SU-DHL-6 (cell line): ENCODE measurements around the gene MYMX.

Experiments used
- H2AFZ ChIP-seq: fragments of 200-600 bp; sonication (generic); 2 replicates; pipeline ENCODE4 v1.6.1; 2014; ENCODE audit warnings: low read depth, mild to moderate bottlenecking, moderate library complexity, mixed read lengths, antibody characterized with exemption, low read length; ENCODE audit not compliant: severe bottlenecking
- H3F3A ChIP-seq: fragments of 200-600 bp; shearing (Covaris generic); 2 replicates; pipeline ENCODE4 v1.6.0; 2016; ENCODE audit warnings: antibody characterized with exemption, mild to moderate bottlenecking; ENCODE audit not compliant: insufficient read depth
- H3K27ac ChIP-seq: fragments of 200-600 bp; sonication (generic); 2 replicates; pipeline ENCODE4 v1.5.1; 2016; ENCODE audit warnings: low read depth, mild to moderate bottlenecking, low read length, moderate library complexity, mixed read lengths
- H3K27me3 ChIP-seq: fragments of 200-600 bp; sonication (generic), shearing (Covaris generic); 2 replicates; pipeline ENCODE4 v1.6.0; 2014; ENCODE audit warnings: mild to moderate bottlenecking, low read length
- H3K36me3 ChIP-seq: fragments of 200-600 bp; sonication (generic); 2 replicates; pipeline ENCODE4 v1.6.1; 2014; ENCODE audit warnings: mild to moderate bottlenecking, low read length, mixed read lengths
- H3K4me2 ChIP-seq: fragments of 300-600, 200-600 bp; shearing (Covaris generic), sonication (generic); 2 replicates; pipeline ENCODE4 v1.6.0; 2014; ENCODE audit warnings: low read length, low read depth, mild to moderate bottlenecking; ENCODE audit not compliant: poor library complexity, severe bottlenecking
- H3K4me3 ChIP-seq: fragments of 200-600 bp; sonication (generic); 2 replicates; pipeline ENCODE4 v1.5.1; 2014; ENCODE audit warnings: antibody characterized with exemption, low read length, mild to moderate bottlenecking, mixed read lengths; ENCODE audit not compliant: insufficient read depth, poor library complexity, severe bottlenecking
- H3K79me2 ChIP-seq: fragments of 200-600 bp; sonication (generic); 2 replicates; pipeline ENCODE4 v1.6.1; 2014; ENCODE audit warnings: mild to moderate bottlenecking, low read length, moderate library complexity; ENCODE audit not compliant: insufficient read depth
- H3K9ac ChIP-seq: fragments of 200-600 bp; sonication (generic); 2 replicates; pipeline ENCODE4 v1.7.0; 2014; ENCODE audit warnings: mild to moderate bottlenecking, low read length
- H3K9me2 ChIP-seq: fragments of 200-600 bp; sonication (generic); replicated peaks from 2 replicates; pipeline ENCODE4 v1.6.1; 2014; ENCODE audit warnings: low read length; ENCODE audit not compliant: insufficient read depth
- H3K9me3 ChIP-seq: fragments of 200-600 bp; sonication (generic); 2 replicates; pipeline ENCODE4 v1.6.1; 2014; ENCODE audit warnings: low read length, mixed read lengths; ENCODE audit not compliant: insufficient read depth
- H4K20me1 ChIP-seq: fragments of 200-600 bp; sonication (generic); 2 replicates; pipeline ENCODE4 v1.6.1; 2014; ENCODE audit warnings: low read depth, mild to moderate bottlenecking, antibody characterized with exemption, low read length, moderate library complexity, mixed read lengths
- EZH2phosphoT487 ChIP-seq: fragments of 200-600 bp; sonication (generic), shearing (Covaris generic); conservative IDR thresholded peaks from 2 replicates; pipeline ENCODE4 v1.6.1; 2018; ENCODE audit warnings: mild to moderate bottlenecking, antibody characterized with exemption, low read length, moderate library complexity, mixed read lengths
- TF ChIP-seq, protein P1 (sequence below): fragments of 200-600 bp; sonication (generic); IDR thresholded peaks from one replicate; pipeline ENCODE4 v1.5.1; 2017; ENCODE audit warnings: antibody characterized with exemption, mild to moderate bottlenecking, low read length, moderate library complexity; ENCODE audit not compliant: insufficient read depth, poor library complexity, severe bottlenecking

MYMX gene

DNA sequence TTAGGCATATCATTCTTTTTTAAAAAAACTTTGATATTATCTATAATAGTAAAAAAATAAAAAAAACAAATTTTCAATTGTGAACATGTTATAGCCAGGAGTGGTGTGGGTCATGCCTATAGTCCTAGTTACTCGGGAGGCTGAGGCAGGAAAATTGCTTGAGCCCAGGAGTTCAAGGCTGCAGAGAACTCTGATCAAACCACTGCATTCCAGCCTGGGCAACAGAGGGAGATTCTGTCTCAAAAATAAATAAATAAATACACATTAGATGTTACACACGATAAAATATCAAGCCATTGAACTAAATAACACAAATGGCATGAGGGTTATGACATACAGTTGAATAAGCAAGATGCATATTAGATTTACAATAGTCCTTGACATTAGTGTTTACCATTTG is 27.9 kb upstream of the MYMX start:
- no peak overlapping the region for H3K4me2 ChIP-seq
- H3K9ac ChIP-seq: no peak overlapping the region
- no peaks in the 10 kb centered on the region for H3K36me3 ChIP-seq
- no peaks in the 10 kb centered on the region for H3K9me2 ChIP-seq
- no peaks in the 10 kb centered on the region for H3F3A ChIP-seq
- H3K27me3 ChIP-seq: no peaks in the 10 kb centered on the region
- no peak overlapping the region for H3K27ac ChIP-seq
- no peaks in the 10 kb centered on the region for H3K79me2 ChIP-seq
- no peaks in the 10 kb centered on the region for H4K20me1 ChIP-seq
- H3K9me3 ChIP-seq: no peaks in the 10 kb centered on the region
- no peak for TF ChIP-seq EZH2phosphoT487
- TF ChIP-seq, protein P1, sequence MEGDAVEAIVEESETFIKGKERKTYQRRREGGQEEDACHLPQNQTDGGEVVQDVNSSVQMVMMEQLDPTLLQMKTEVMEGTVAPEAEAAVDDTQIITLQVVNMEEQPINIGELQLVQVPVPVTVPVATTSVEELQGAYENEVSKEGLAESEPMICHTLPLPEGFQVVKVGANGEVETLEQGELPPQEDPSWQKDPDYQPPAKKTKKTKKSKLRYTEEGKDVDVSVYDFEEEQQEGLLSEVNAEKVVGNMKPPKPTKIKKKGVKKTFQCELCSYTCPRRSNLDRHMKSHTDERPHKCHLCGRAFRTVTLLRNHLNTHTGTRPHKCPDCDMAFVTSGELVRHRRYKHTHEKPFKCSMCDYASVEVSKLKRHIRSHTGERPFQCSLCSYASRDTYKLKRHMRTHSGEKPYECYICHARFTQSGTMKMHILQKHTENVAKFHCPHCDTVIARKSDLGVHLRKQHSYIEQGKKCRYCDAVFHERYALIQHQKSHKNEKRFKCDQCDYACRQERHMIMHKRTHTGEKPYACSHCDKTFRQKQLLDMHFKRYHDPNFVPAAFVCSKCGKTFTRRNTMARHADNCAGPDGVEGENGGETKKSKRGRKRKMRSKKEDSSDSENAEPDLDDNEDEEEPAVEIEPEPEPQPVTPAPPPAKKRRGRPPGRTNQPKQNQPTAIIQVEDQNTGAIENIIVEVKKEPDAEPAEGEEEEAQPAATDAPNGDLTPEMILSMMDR: no peak
- no peak overlapping the region for H2AFZ ChIP-seq
- H3K4me3 ChIP-seq: no peak overlapping the region

DNA sequence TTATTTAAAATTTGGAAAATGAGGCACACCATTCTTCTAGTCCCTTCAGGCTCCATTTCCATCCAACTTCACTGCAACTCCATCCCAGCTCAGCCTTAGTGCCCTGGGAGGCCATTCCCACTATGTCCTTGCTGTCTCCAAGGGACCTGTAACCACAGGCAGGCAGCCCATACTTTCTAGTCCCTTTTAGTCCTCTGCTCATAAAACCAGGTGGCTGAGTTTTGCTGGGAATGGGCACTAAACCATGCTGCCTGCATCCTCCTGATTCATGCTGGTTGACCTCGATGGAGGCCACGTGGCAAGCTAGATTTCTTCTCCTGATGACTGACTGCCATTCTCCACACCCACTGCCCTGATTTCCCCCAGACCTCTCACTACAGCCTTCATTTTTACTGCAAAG is 27.5 kb upstream of the MYMX start:
- no peak overlapping the region for H2AFZ ChIP-seq

DNA sequence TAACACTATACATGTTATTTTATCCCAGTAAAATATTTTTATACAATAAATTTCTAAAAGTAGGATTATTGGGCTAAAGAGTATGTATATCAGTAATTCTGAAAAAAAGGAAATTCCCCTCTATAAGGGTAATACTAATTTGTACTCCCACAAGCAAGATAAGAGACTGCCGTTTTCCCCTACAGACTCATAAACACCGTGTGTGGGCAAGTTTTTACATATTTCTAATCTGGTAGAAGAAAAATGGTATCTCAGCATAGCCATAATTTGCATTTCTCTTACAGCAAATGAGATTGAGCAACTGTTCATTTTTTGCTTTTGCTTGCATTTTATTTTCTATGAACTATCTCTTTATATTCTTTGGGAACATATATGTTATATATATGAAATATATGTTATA is 26.0 kb upstream of the MYMX start:
- Histone ChIP-seq H2AFZ (no peak overlapping the region), H4K20me1 (no peaks in the 10 kb centered on the region), H3K79me2 (no peaks in the 10 kb centered on the region), H3F3A (no peaks in the 10 kb centered on the region), H3K4me3 (no peak overlapping the region), H3K27me3 (no peaks in the 10 kb centered on the region), H3K36me3 (no peaks in the 10 kb centered on the region), H3K4me2 (peak overlapping the region; percentile 25), H3K9me3 (no peaks in the 10 kb centered on the region), H3K27ac (no peak overlapping the region), H3K9ac (no peak overlapping the region), H3K9me2 (no peaks in the 10 kb centered on the region)
- no peak for TF ChIP-seq EZH2phosphoT487
- TF ChIP-seq, protein P1: no peak

More for the DNA sequence above, 27.5 kb upstream of the MYMX start:
- Histone ChIP-seq H3K27ac (no peak overlapping the region), H3K9me2 (no peaks in the 10 kb centered on the region), H3K79me2 (no peaks in the 10 kb centered on the region), H3K4me2 (no peak overlapping the region), H3K9ac (no peak overlapping the region), H3F3A (no peaks in the 10 kb centered on the region), H3K27me3 (no peaks in the 10 kb centered on the region), H4K20me1 (no peaks in the 10 kb centered on the region), H3K4me3 (no peak overlapping the region), H3K36me3 (no peaks in the 10 kb centered on the region), H3K9me3 (no peaks in the 10 kb centered on the region)
- TF ChIP-seq, protein P1: no peak
- no peak for TF ChIP-seq EZH2phosphoT487
